HEK293 (cell line): Measurements from ENCODE around the gene PKN1.

Experiments
- CTCF ChIA-PET: fragments of 350-600 bp; formaldehyde crosslinking; extraction: SDS; loops from one replicate; lab custom pipeline; 2021; ENCODE audit warnings: antibody characterized with exemption; lab: Yijun Ruan, JAX
- POLR2A ChIA-PET: fragments of 300-600 bp; formaldehyde crosslinking; extraction: SDS; loops from one replicate; lab custom pipeline; 2020; ENCODE audit warnings: antibody characterized with exemption, inconsistent platforms; lab: Yijun Ruan, JAX
- H3K27ac ChIP-seq: fragments of 200-500 bp; sonication (Bioruptor generic); 2 replicates; pipeline ENCODE4 v1.5.1; 2014; ENCODE audit warnings: low read depth, low read length, control low read depth, inconsistent platforms; ENCODE audit errors: extremely low read depth
- H3K36me3 ChIP-seq, 2 experiments: fragments of 200-500 bp in 1 of 2; sonication (Bioruptor generic) in 1 of 2; 1 replicate in 1 of 2; 2 replicates in 1 of 2; pipeline ENCODE4 v1.5.1; 2014 to 2017; ENCODE audit warnings: inconsistent platforms in 2 of 2, low read length in 2 of 2; ENCODE audit not compliant: control insufficient read depth in 2 of 2, insufficient read depth in 1 of 2
- H3K4me1 ChIP-seq: fragments of 200-500 bp; sonication (Bioruptor generic); 2 replicates; pipeline ENCODE4 v1.5.1; 2014; ENCODE audit warnings: mild to moderate bottlenecking, low read length, inconsistent platforms; ENCODE audit not compliant: control insufficient read depth, insufficient read depth
- H3K4me3 ChIP-seq: 2 replicates; pipeline ENCODE4 v1.5.1; 2011; ENCODE audit warnings: low read depth, mild to moderate bottlenecking, control low read depth, low read length, moderate library complexity
- H3K9me3 ChIP-seq: fragments of 200-500 bp; sonication (Bioruptor generic); 2 replicates; pipeline ENCODE4 v1.5.1; 2014; ENCODE audit warnings: low read depth, low read length, inconsistent platforms; ENCODE audit not compliant: control insufficient read depth, insufficient read depth
- GFI1B ChIP-seq: fragments of 450-650 bp; formaldehyde crosslinking; IDR thresholded peaks from 2 replicates; pipeline ENCODE4 v1.5.1; 2016; ENCODE audit warnings: missing biosample characterization, missing genetic modification characterization
- IKZF3 ChIP-seq: fragments of 450-650 bp; IDR thresholded peaks from 2 replicates; pipeline ENCODE4 v1.5.0; 2018; ENCODE audit warnings: missing biosample characterization, mild to moderate bottlenecking, missing genetic modification characterization, moderate library complexity
- OSR2 ChIP-seq: fragments of 450-650 bp; formaldehyde crosslinking; IDR thresholded peaks from 2 replicates; pipeline ENCODE4 v1.5.1; 2016; ENCODE audit warnings: missing biosample characterization, missing genetic modification characterization
- TCF7L2 ChIP-seq: IDR thresholded peaks from 2 replicates; pipeline ENCODE4 v1.6.1; 2011; ENCODE audit warnings: low read depth, mild to moderate bottlenecking, inconsistent platforms, low read length, moderate library complexity, borderline replicate concordance
- ZFP3 ChIP-seq: fragments of 450-650 bp; formaldehyde crosslinking; IDR thresholded peaks from 2 replicates; pipeline ENCODE4 v1.5.1; 2016; ENCODE audit warnings: low read depth, missing biosample characterization, missing genetic modification characterization
- ZNF114 ChIP-seq: fragments of 450-650 bp; formaldehyde crosslinking; IDR thresholded peaks from 2 replicates; pipeline ENCODE4 v1.5.0; 2017; ENCODE audit warnings: missing biosample characterization, missing genetic modification characterization
- ZNF146 ChIP-seq: fragments of 450-650 bp; formaldehyde crosslinking; IDR thresholded peaks from 2 replicates; pipeline ENCODE4 v1.5.1; 2016; ENCODE audit warnings: missing biosample characterization, missing genetic modification characterization
- ZNF169 ChIP-seq: fragments of 450-650 bp; formaldehyde crosslinking; IDR thresholded peaks from 2 replicates; pipeline ENCODE4 v1.5.1; 2016; ENCODE audit warnings: missing biosample characterization, missing genetic modification characterization
- ZNF521 ChIP-seq: fragments of 450-650 bp; formaldehyde crosslinking; IDR thresholded peaks from 2 replicates; pipeline ENCODE4 v1.5.1; 2017; ENCODE audit warnings: missing biosample characterization, mild to moderate bottlenecking, missing genetic modification characterization
- ZNF626 ChIP-seq: fragments of 450-650 bp; sonication (Bioruptor Pico); formaldehyde crosslinking; IDR thresholded peaks from 2 replicates; pipeline ENCODE4 v1.5.1; 2018; ENCODE audit warnings: missing biosample characterization, missing genetic modification characterization, inconsistent platforms
- ZNF660 ChIP-seq: fragments of 450-650 bp; IDR thresholded peaks from 2 replicates; pipeline ENCODE4 v1.5.1; 2018; ENCODE audit warnings: missing biosample characterization, mild to moderate bottlenecking, missing genetic modification characterization
- ZNF677 ChIP-seq: fragments of 450-650 bp; IDR thresholded peaks from 2 replicates; pipeline ENCODE4 v1.5.0; 2018; ENCODE audit warnings: missing biosample characterization, mild to moderate bottlenecking, missing genetic modification characterization, moderate library complexity
- ZNF792 ChIP-seq: fragments of 450-650 bp; formaldehyde crosslinking; IDR thresholded peaks from 2 replicates; pipeline ENCODE4 v1.5.1; 2016; ENCODE audit warnings: missing biosample characterization, missing genetic modification characterization
- ZSCAN30 ChIP-seq: fragments of 450-650 bp; IDR thresholded peaks from 2 replicates; pipeline ENCODE4 v1.5.1; 2018; ENCODE audit warnings: missing biosample characterization, mild to moderate bottlenecking, missing genetic modification characterization, moderate library complexity
- TF ChIP-seq, protein P1 (sequence below): fragments of 450-650 bp; formaldehyde crosslinking; IDR thresholded peaks from 2 replicates; pipeline ENCODE4 v1.5.1; 2016; ENCODE audit warnings: missing biosample characterization, missing genetic modification characterization
- TF ChIP-seq, protein P2 (sequence below): fragments of 450-650 bp; formaldehyde crosslinking; IDR thresholded peaks from 2 replicates; pipeline ENCODE4 v1.5.1; 2016; ENCODE audit warnings: missing biosample characterization, missing genetic modification characterization, borderline replicate concordance
- TF ChIP-seq, protein P3 (sequence below): fragments of 450-650 bp; formaldehyde crosslinking; IDR thresholded peaks from 2 replicates; pipeline ENCODE4 v1.5.1; 2016; ENCODE audit warnings: missing biosample characterization, missing genetic modification characterization
- TF ChIP-seq, protein P4 (sequence below): fragments of 450-650 bp; formaldehyde crosslinking; IDR thresholded peaks from 2 replicates; pipeline ENCODE4 v1.5.0; 2017; ENCODE audit warnings: missing biosample characterization, missing genetic modification characterization, borderline replicate concordance

Gene PKN1

DNA sequence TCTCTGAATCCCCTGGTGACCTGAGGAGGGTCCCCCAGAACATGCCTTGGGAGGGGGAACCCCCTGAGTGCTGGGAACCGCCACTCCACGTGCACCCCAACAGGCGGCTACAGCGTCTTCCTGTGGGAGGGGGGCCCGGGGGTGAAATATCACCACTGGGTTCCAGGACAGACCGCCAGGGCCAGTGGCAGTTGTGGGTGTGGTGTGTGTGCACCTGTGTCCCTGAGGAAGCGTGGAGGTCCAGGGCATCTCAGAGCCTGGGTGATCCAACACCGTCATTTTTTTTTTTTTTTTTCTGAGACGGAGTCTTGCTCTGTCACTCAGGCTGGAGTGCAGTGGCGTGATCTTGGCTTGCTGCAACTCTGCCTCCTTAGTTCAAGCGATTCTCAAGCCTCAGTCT, 47.6 kb upstream of the PKN1 start:
- TF ChIP-seq ZNF169 (tag by site-specific recombination) (no peak), GFI1B (tag by site-specific recombination) (no peak), ZNF660 (tag by site-specific recombination) (no peak), ZNF114 (tag by site-specific recombination) (no peak), ZSCAN30 (no peak), ZNF146 (tag by site-specific recombination) (no peak), IKZF3 (tag by site-specific recombination) (no peak), ZNF626 (tag by site-specific recombination) (no peak), ZNF792 (tag by site-specific recombination) (no peak), ZFP3 (tag by site-specific recombination) (no peak), OSR2 (tag by site-specific recombination) (no peak), ZNF521 (tag by site-specific recombination) (no peak), ZNF677 (tag by site-specific recombination) (no peak), TCF7L2 (no peak)
- TF ChIP-seq, protein P1, sequence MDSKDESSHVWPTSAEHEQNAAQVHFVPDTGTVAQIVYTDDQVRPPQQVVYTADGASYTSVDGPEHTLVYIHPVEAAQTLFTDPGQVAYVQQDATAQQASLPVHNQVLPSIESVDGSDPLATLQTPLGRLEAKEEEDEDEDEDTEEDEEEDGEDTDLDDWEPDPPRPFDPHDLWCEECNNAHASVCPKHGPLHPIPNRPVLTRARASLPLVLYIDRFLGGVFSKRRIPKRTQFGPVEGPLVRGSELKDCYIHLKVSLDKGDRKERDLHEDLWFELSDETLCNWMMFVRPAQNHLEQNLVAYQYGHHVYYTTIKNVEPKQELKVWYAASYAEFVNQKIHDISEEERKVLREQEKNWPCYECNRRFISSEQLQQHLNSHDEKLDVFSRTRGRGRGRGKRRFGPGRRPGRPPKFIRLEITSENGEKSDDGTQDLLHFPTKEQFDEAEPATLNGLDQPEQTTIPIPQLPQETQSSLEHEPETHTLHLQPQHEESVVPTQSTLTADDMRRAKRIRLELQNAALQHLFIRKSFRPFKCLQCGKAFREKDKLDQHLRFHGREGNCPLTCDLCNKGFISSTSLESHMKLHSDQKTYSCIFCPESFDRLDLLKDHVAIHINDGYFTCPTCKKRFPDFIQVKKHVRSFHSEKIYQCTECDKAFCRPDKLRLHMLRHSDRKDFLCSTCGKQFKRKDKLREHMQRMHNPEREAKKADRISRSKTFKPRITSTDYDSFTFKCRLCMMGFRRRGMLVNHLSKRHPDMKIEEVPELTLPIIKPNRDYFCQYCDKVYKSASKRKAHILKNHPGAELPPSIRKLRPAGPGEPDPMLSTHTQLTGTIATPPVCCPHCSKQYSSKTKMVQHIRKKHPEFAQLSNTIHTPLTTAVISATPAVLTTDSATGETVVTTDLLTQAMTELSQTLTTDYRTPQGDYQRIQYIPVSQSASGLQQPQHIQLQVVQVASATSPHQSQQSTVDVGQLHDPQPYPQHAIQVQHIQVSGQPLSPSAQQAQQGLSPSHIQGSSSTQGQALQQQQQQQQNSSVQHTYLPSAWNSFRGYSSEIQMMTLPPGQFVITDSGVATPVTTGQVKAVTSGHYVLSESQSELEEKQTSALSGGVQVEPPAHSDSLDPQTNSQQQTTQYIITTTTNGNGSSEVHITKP (tag by site-specific recombination): no peak
- TF ChIP-seq, protein P2, sequence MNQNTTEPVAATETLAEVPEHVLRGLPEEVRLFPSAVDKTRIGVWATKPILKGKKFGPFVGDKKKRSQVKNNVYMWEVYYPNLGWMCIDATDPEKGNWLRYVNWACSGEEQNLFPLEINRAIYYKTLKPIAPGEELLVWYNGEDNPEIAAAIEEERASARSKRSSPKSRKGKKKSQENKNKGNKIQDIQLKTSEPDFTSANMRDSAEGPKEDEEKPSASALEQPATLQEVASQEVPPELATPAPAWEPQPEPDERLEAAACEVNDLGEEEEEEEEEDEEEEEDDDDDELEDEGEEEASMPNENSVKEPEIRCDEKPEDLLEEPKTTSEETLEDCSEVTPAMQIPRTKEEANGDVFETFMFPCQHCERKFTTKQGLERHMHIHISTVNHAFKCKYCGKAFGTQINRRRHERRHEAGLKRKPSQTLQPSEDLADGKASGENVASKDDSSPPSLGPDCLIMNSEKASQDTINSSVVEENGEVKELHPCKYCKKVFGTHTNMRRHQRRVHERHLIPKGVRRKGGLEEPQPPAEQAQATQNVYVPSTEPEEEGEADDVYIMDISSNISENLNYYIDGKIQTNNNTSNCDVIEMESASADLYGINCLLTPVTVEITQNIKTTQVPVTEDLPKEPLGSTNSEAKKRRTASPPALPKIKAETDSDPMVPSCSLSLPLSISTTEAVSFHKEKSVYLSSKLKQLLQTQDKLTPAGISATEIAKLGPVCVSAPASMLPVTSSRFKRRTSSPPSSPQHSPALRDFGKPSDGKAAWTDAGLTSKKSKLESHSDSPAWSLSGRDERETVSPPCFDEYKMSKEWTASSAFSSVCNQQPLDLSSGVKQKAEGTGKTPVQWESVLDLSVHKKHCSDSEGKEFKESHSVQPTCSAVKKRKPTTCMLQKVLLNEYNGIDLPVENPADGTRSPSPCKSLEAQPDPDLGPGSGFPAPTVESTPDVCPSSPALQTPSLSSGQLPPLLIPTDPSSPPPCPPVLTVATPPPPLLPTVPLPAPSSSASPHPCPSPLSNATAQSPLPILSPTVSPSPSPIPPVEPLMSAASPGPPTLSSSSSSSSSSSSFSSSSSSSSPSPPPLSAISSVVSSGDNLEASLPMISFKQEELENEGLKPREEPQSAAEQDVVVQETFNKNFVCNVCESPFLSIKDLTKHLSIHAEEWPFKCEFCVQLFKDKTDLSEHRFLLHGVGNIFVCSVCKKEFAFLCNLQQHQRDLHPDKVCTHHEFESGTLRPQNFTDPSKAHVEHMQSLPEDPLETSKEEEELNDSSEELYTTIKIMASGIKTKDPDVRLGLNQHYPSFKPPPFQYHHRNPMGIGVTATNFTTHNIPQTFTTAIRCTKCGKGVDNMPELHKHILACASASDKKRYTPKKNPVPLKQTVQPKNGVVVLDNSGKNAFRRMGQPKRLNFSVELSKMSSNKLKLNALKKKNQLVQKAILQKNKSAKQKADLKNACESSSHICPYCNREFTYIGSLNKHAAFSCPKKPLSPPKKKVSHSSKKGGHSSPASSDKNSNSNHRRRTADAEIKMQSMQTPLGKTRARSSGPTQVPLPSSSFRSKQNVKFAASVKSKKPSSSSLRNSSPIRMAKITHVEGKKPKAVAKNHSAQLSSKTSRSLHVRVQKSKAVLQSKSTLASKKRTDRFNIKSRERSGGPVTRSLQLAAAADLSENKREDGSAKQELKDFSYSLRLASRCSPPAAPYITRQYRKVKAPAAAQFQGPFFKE (tag by site-specific recombination): no peak
- TF ChIP-seq, protein P3, sequence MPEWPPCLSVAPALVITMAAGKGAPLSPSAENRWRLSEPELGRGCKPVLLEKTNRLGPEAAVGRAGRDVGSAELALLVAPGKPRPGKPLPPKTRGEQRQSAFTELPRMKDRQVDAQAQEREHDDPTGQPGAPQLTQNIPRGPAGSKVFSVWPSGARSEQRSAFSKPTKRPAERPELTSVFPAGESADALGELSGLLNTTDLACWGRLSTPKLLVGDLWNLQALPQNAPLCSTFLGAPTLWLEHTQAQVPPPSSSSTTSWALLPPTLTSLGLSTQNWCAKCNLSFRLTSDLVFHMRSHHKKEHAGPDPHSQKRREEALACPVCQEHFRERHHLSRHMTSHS (tag by site-specific recombination): no peak
- TF ChIP-seq, protein P4, sequence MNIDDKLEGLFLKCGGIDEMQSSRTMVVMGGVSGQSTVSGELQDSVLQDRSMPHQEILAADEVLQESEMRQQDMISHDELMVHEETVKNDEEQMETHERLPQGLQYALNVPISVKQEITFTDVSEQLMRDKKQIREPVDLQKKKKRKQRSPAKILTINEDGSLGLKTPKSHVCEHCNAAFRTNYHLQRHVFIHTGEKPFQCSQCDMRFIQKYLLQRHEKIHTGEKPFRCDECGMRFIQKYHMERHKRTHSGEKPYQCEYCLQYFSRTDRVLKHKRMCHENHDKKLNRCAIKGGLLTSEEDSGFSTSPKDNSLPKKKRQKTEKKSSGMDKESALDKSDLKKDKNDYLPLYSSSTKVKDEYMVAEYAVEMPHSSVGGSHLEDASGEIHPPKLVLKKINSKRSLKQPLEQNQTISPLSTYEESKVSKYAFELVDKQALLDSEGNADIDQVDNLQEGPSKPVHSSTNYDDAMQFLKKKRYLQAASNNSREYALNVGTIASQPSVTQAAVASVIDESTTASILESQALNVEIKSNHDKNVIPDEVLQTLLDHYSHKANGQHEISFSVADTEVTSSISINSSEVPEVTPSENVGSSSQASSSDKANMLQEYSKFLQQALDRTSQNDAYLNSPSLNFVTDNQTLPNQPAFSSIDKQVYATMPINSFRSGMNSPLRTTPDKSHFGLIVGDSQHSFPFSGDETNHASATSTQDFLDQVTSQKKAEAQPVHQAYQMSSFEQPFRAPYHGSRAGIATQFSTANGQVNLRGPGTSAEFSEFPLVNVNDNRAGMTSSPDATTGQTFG (tag by site-specific recombination): no peak
- CTCF ChIA-PET: interaction anchor here (0.6 kb wide), 1 partner anchor 67 kb away, joined by 3 read pairs; no protein-coding TSS in a partner anchor
- H3K27ac ChIP-seq: no peak overlapping the region
- H3K4me3 ChIP-seq: no peak overlapping the region
- POLR2A ChIA-PET: no interaction called here
- no peaks in the 10 kb centered on the region for H3K9me3 ChIP-seq
- H3K4me1 ChIP-seq: 0 out of 2 replicates have a peak, but pooled peaks cover 2% of the 10 kb centered on the region
- peaks cover 0 to 1% of the 10 kb centered on the region in 2 experiments; a peak in 1 of 3 replicates for H3K36me3 ChIP-seq
